ENCODE data around the gene SF3A1. TPM values are rescaled to one million over a fixed set of nuclear protein-coding genes. Genes with fewer than 3 reads are reported as not detected.

Gene SF3A1
- total and polyA plus RNA-seq, 4 donors: 15.8 to 157 (median 45.1) TPM

DNA sequence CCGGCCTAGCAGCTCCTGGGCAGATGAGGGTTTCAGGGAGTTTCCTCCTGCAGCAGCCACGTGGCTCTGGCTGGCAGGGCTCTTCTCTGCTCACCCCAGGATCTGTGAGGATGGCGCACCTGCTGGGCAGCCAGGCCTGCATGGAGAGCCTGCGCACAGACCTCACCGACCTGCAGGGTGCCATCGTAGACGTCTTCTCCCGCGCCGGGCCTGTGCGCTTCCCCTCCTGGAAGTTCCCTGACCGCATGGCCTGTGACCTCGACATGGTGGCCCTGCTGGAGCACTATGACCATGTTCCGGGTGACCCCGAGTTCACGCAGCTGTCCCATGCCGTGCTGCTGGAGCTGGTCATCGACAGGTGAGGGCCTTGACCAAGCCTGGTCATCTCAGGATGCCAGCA, 9.2 kb upstream of the SF3A1 start:
- no peaks in the 10 kb centered on the region for H3K27me3 ChIP-seq (ENCODE audit: control insufficient read depth in 3 of 3, insufficient read depth in 3 of 3, low read length in 2 of 3)
- WGBS, 2 donors: 94 to 95% methylated on average over 18 of the region's 18 CpGs
- H3K27ac ChIP-seq (ENCODE audit: low read depth in 1 of 2, low read length in 1 of 2): no peak overlapping the region
- H3K9ac ChIP-seq (ENCODE audit: insufficient read depth in 1 of 2, low read length in 2 of 2): no peak overlapping the region
- TF ChIP-seq, protein P1, sequence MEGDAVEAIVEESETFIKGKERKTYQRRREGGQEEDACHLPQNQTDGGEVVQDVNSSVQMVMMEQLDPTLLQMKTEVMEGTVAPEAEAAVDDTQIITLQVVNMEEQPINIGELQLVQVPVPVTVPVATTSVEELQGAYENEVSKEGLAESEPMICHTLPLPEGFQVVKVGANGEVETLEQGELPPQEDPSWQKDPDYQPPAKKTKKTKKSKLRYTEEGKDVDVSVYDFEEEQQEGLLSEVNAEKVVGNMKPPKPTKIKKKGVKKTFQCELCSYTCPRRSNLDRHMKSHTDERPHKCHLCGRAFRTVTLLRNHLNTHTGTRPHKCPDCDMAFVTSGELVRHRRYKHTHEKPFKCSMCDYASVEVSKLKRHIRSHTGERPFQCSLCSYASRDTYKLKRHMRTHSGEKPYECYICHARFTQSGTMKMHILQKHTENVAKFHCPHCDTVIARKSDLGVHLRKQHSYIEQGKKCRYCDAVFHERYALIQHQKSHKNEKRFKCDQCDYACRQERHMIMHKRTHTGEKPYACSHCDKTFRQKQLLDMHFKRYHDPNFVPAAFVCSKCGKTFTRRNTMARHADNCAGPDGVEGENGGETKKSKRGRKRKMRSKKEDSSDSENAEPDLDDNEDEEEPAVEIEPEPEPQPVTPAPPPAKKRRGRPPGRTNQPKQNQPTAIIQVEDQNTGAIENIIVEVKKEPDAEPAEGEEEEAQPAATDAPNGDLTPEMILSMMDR (IDR thresholded peaks at IDR 0.05; ENCODE audit: control extremely low read depth, extremely low read depth): no peak
- no peak for ATAC-seq (ENCODE audit: insufficient read depth, low FRiP score)
- DNase-seq: no peak
- H3K9me3 ChIP-seq (ENCODE audit: control insufficient read depth in 4 of 4, insufficient read depth in 3 of 4, low read length in 3 of 4): no peaks in the 10 kb centered on the region
- H3K36me3 ChIP-seq (ENCODE audit: control insufficient read depth in 4 of 4, insufficient read depth in 4 of 4, low read length in 4 of 4): peaks cover 0 to 3% (median 2%) of the 10 kb centered on the region in 4 donors
- H3K4me1 ChIP-seq (ENCODE audit: control insufficient read depth in 5 of 5, insufficient read depth in 5 of 5, low read length in 5 of 5): no peaks in the 10 kb centered on the region
- no peak overlapping the region for H3K4me3 ChIP-seq

DNA sequence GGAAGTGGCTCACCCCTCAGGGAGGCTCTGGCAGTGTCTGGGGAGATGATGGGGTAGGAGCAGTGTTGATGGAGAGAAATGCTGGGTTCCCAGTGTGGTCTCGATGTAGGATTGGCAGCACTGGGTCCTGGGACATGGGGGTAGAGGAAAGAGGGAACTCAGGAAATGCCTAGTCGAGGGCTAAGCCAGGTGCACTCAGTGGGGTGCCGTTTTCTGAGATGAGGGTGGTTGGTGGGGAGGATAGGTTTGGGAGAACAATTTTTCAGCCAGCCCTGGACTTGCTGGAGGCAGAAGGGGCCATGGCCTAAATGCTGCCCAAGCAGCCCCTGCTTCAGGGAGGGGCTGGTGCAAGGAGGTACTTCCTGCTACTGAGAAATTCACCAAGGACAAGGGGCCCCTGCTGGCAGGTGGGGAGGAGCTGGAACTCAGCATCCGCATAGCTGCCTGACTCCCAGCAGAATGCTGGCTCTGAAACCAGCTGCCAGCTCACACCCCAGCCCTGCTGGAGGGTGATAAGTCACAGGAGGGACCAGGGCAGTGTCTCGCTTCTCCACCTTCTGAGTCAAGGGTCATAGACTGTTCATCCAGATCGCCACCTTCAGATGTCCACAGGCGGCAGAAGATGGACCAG, 6.1 kb upstream of the SF3A1 start:
- TF ChIP-seq, protein P1 (IDR thresholded peaks at IDR 0.05; ENCODE audit: control extremely low read depth, extremely low read depth): no peak
- Histone ChIP-seq H3K27me3 (ENCODE audit: control insufficient read depth in 3 of 3, insufficient read depth in 3 of 3, low read length in 2 of 3) (no peaks in the 10 kb centered on the region), H3K4me3 (no peak overlapping the region), H3K4me1 (ENCODE audit: control insufficient read depth in 5 of 5, insufficient read depth in 5 of 5, low read length in 5 of 5) (peaks cover 0 to 2% (median 0%) of the 10 kb centered on the region in 5 donors), H3K9ac (ENCODE audit: insufficient read depth in 1 of 2, low read length in 2 of 2) (no peak overlapping the region), H3K36me3 (ENCODE audit: control insufficient read depth in 4 of 4, insufficient read depth in 4 of 4, low read length in 4 of 4) (peaks cover 0 to 3% (median 2%) of the 10 kb centered on the region in 4 donors), H3K27ac (ENCODE audit: low read depth in 1 of 2, low read length in 1 of 2) (no peak overlapping the region), H3K9me3 (ENCODE audit: control insufficient read depth in 4 of 4, insufficient read depth in 3 of 4, low read length in 3 of 4) (no peaks in the 10 kb centered on the region)
- WGBS, 2 donors: 79 to 82% methylated on average over 7 of the region's 7 CpGs
- ATAC-seq (ENCODE audit: insufficient read depth, low FRiP score) (no peak), DNase-seq (no peak)

DNA sequence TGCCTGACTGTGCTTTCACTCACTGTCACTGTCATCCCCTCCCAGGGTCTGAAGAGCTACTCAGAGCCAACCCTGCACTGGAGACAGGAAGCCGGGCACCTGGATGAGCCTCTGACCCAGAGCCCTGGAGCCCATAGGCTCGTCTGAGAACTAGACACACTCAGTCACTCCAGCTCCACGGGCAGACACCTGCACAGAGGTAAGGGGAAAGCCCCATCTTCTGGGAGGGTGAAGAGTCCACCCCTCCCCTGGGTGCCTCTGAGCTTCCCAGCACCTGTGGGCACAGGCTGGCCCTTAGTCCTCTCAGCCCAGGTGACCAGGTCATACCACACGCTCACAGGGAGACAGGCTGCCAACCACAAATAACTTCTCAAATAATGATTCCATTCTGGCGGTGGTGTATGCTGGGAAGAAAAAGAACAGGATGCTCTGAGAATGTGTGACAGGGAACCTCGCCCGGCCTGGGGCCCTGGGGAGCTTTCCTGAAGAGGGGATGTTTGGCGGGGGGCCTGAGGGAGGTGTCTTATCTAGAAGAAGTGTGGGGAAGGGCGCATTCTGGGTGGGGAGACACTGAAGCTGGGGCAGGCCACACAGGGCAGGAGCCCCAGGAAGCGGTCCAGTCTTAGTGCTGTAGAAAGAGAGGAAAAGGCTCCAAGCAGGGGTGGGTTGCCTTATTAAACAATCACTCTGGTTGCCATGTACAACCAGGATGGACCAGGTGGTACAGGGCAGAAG, 5.4 kb upstream of the SF3A1 start:
- TF ChIP-seq, protein P1 (IDR thresholded peaks at IDR 0.05; ENCODE audit: control extremely low read depth, extremely low read depth): no peak
- Histone ChIP-seq H3K27ac (ENCODE audit: low read depth in 1 of 2, low read length in 1 of 2) (no peak overlapping the region), H3K36me3 (ENCODE audit: control insufficient read depth in 4 of 4, insufficient read depth in 4 of 4, low read length in 4 of 4) (peaks cover 0 to 3% (median 2%) of the 10 kb centered on the region in 4 donors), H3K4me3 (no peak overlapping the region), H3K27me3 (ENCODE audit: control insufficient read depth in 3 of 3, insufficient read depth in 3 of 3, low read length in 2 of 3) (no peaks in the 10 kb centered on the region), H3K4me1 (ENCODE audit: control insufficient read depth in 5 of 5, insufficient read depth in 5 of 5, low read length in 5 of 5) (peaks cover 0 to 3% (median 2%) of the 10 kb centered on the region in 5 donors), H3K9ac (ENCODE audit: insufficient read depth in 1 of 2, low read length in 2 of 2) (peak overlapping the region in 1 of 2 donors; percentile 5), H3K9me3 (ENCODE audit: control insufficient read depth in 4 of 4, insufficient read depth in 3 of 4, low read length in 3 of 4) (no peaks in the 10 kb centered on the region)
- ATAC-seq (ENCODE audit: insufficient read depth, low FRiP score) (no peak), DNase-seq (no peak)
- WGBS, 2 donors: 89% methylated on average over 10 of the region's 10 CpGs
